Panc1 (cell line): ENCODE data around the gene PCCA. TPM values are rescaled to one million over a fixed set of nuclear protein-coding genes. Genes with fewer than 3 reads are reported as not detected.

Source experiments
- ATAC-seq: fragments of 200-7000 bp; cut with Tn5 transposase; 2 replicates; pipeline ENCODE4 v1.9.1; 2020; ENCODE audit warnings: mild to moderate bottlenecking, moderate library complexity
- BruUV-seq: library from RNA; stranded (reverse); fragments of 400-500 nt; replicated peaks from 2 replicates; lab custom pipeline; 2021; lab: Mats Ljungman, UMichigan
- CTCF ChIA-PET: fragments of 300-600 bp; sonication (Branson Sonifier 250); formaldehyde crosslinking; loops from one replicate; lab custom pipeline; 2022; ENCODE audit warnings: antibody characterized with exemption; lab: Charles Lee
- POLR2A ChIA-PET: fragments of 300-600 bp; sonication (Branson Sonifier 250); formaldehyde crosslinking; loops from one replicate; lab custom pipeline; 2022; ENCODE audit warnings: antibody characterized with exemption; lab: Charles Lee
- DNase-seq: peaks from one replicate; pipeline ENCODE4 v3.0.0-alpha.2; 2010; ENCODE audit warnings: low read depth, low spot score
- H3K27ac ChIP-seq: 2 replicates; pipeline ENCODE4 v1.5.1; 2011; ENCODE audit warnings: mild to moderate bottlenecking, low read length, inconsistent platforms
- H3K27me3 ChIP-seq: fragments of 200-500 bp; sonication (Bioruptor generic); 2 replicates; pipeline ENCODE4 v1.6.0; 2014; ENCODE audit warnings: low read length, inconsistent platforms; ENCODE audit not compliant: control insufficient read depth, insufficient read depth
- H3K36me3 ChIP-seq: fragments of 200-500 bp; sonication (Bioruptor generic); 2 replicates; pipeline ENCODE4 v1.5.1; 2014; ENCODE audit warnings: inconsistent platforms, mild to moderate bottlenecking, low read length, moderate library complexity; ENCODE audit not compliant: control insufficient read depth, insufficient read depth
- H3K4me1 ChIP-seq: 2 replicates; pipeline ENCODE4 v1.5.1; 2011; ENCODE audit warnings: inconsistent platforms, mild to moderate bottlenecking, low read length, moderate library complexity; ENCODE audit not compliant: control insufficient read depth, insufficient read depth
- H3K4me3 ChIP-seq, 2 experiments: 2 replicates each; pipeline ENCODE4 v1.5.1; 2011 to 2012; ENCODE audit warnings: low read depth in 2 of 2, low read length in 2 of 2, mild to moderate bottlenecking in 2 of 2, inconsistent platforms in 1 of 2, moderate library complexity in 1 of 2
- H3K9me3 ChIP-seq: fragments of 200-500 bp; sonication (Bioruptor generic); 2 replicates; pipeline ENCODE4 v1.5.1; 2014; ENCODE audit warnings: low read depth, mild to moderate bottlenecking, inconsistent platforms, low read length, moderate library complexity; ENCODE audit not compliant: control insufficient read depth, insufficient read depth
- CTCF ChIP-seq: fragments of 450-650 bp; IDR thresholded peaks from 2 replicates; pipeline ENCODE4 v1.5.1; 2017; ENCODE audit warnings: mild to moderate bottlenecking
- POLR2AphosphoS5 ChIP-seq: IDR thresholded peaks from 2 replicates; pipeline ENCODE4 v1.6.1; 2012; ENCODE audit warnings: mild to moderate bottlenecking, low read depth, low read length, moderate library complexity
- REST ChIP-seq, 2 experiments: IDR thresholded peaks; 2 replicates each; pipeline ENCODE4 v1.6.1; 2011 to 2012; ENCODE audit warnings: low read depth in 2 of 2, control low read depth in 1 of 2, low read length in 1 of 2, mild to moderate bottlenecking in 1 of 2, moderate library complexity in 1 of 2; ENCODE audit not compliant: insufficient read depth in 1 of 2
- SIN3A ChIP-seq: IDR thresholded peaks from 2 replicates; pipeline ENCODE4 v1.6.1; 2012; ENCODE audit warnings: low read depth, mild to moderate bottlenecking, low read length, moderate library complexity, borderline replicate concordance; ENCODE audit not compliant: insufficient read depth
- TCF7L2 ChIP-seq: IDR thresholded peaks from 2 replicates; pipeline ENCODE4 v1.6.1; 2011; ENCODE audit warnings: mild to moderate bottlenecking, low read depth, low read length, inconsistent platforms
- in situ Hi-C: cut with HindIII; loops from 2 replicates; pipeline ENCODE4 v1.10.0; 2016; ENCODE audit warnings: low sequenced_read_pairs, low pct_unique_long_range_greater_than_20kb
- intact Hi-C: fragments of 100-400 bp; cut with micrococcal nuclease; formaldehyde crosslinking; loops from one replicate; pipeline ENCODE4 v1.10.0; 2022; ENCODE audit not compliant: unreplicated experiment
- total RNA-seq: library from RNA; stranded (reverse); gene quantifications from one replicate; pipeline ENCODE4 v1.2.1, GENCODE V29; 2021; ENCODE audit not compliant: unreplicated experiment

PCCA gene
- total RNA-seq, 1 experiment from 2014 or later: 14.7 TPM

- ChIA-PET POLR2A (no interaction called here), CTCF (no interaction called here)
- H3K4me3 ChIP-seq: no peak overlapping the region
- ATAC-seq: no peak
- TF ChIP-seq CTCF (no peak), REST (IDR thresholded peaks at IDR 0.05; ENCODE audit: insufficient read depth in 1 of 2, low read depth in 2 of 2, low read length in 1 of 2) (no peak), POLR2AphosphoS5 (no peak), SIN3A (no peak), TCF7L2 (no peak)
- no peak overlapping the region for H3K27ac ChIP-seq
- intact Hi-C loops (no loop called here), in situ Hi-C loops (no loop called here)
- H3K36me3 ChIP-seq: no peaks in the 10 kb centered on the region
- no peaks in the 10 kb centered on the region for H3K27me3 ChIP-seq
- no TSS peak for BruUV-seq
- H3K9me3 ChIP-seq: no peaks in the 10 kb centered on the region
- no peak for DNase-seq
- no peaks in the 10 kb centered on the region for H3K4me1 ChIP-seq
These were observed 173.5 kb downstream of the PCCA start for GRCh38 chr13:100262404-100262803.

- BruUV-seq: no TSS peak
- TF ChIP-seq POLR2AphosphoS5: no peak
- TF ChIP-seq REST (IDR thresholded peaks at IDR 0.05; ENCODE audit: insufficient read depth in 1 of 2, low read depth in 2 of 2, low read length in 1 of 2): no peak
- no peak for TF ChIP-seq TCF7L2
- no peak for TF ChIP-seq SIN3A
- TF ChIP-seq CTCF: no peak
- H3K4me3 ChIP-seq: no peak overlapping the region
- POLR2A ChIA-PET: no interaction called here
- CTCF ChIA-PET: no interaction called here
- in situ Hi-C loops: no loop called here
- DNase-seq: no peak
- H3K4me1 ChIP-seq: no peaks in the 10 kb centered on the region
- no peaks in the 10 kb centered on the region for H3K36me3 ChIP-seq
- H3K9me3 ChIP-seq: no peaks in the 10 kb centered on the region
- ATAC-seq: no peak
- H3K27me3 ChIP-seq: no peaks in the 10 kb centered on the region
- no peak overlapping the region for H3K27ac ChIP-seq
- intact Hi-C loops: no loop called here
These were observed 177.1 kb downstream of the PCCA start for GRCh38 chr13:100266026-100266425.
